Frontal cortex (tissue), 4 donors: ENCODE measurements around the gene NDUFA11. TPM values are rescaled to one million over a fixed set of nuclear protein-coding genes. Genes with fewer than 3 reads are reported as not detected.

Source experiments
- DNase-seq, 2 donors: peaks; one replicate each; pipeline ENCODE4 v3.0.0; 2012; ENCODE audit warnings: low spot score in 2 of 2
- FAIRE-seq: peaks from 2 replicates; lab custom pipeline; 2012; peaks lifted over from hg19 to GRCh38; lab: Jason Lieb, UNC
- total RNA-seq: library from RNA; depleted of rRNA; stranded (reverse); fragments of >200 nt; gene quantifications from one replicate; pipeline ENCODE4 v1.2.3, GENCODE V29; 2014
- donor health status: control.
- donor health status: control.
- donor health status: control.

Gene NDUFA11
- total RNA-seq, 1 donor from 2014 or later: 97.8 TPM

- no peak for FAIRE-seq
Measured at GRCh38 chr19:5933391-5934068, 29.9 kb upstream of the NDUFA11 start.

GRCh38 chr19:5932609-5933262, 29.1 kb upstream of the NDUFA11 start:
- DNase-seq (no peak), FAIRE-seq (no peak)

More at GRCh38 chr19:5933391-5934068, 29.9 kb upstream of the NDUFA11 start:
- DNase-seq: no peak

GRCh38 chr19:5932146-5932545, 28.6 kb upstream of the NDUFA11 start:
- no peak for DNase-seq
- no peak for FAIRE-seq

GRCh38 chr19:5931251-5931650, 27.7 kb upstream of the NDUFA11 start:
- DNase-seq (no peak), FAIRE-seq (no peak)

- DNase-seq (no peak), FAIRE-seq (no peak)
Measured at GRCh38 chr19:5929625-5930024, 26.0 kb upstream of the NDUFA11 start.

- no peak for DNase-seq
- no peak for FAIRE-seq
Measured at GRCh38 chr19:5929179-5929578, 25.6 kb upstream of the NDUFA11 start.

- DNase-seq (no peak), FAIRE-seq (no peak)
Measured at GRCh38 chr19:5927441-5927821, 23.8 kb upstream of the NDUFA11 start.

GRCh38 chr19:5926641-5927440, 23.3 kb upstream of the NDUFA11 start:
- peak in 1 of 2 donors; percentile 42 for DNase-seq
- FAIRE-seq: no peak

- DNase-seq: no peak
- no peak for FAIRE-seq
Measured at GRCh38 chr19:5925830-5926427, 22.3 kb upstream of the NDUFA11 start.

GRCh38 chr19:5923356-5923755, 19.8 kb upstream of the NDUFA11 start:
- FAIRE-seq: no peak

GRCh38 chr19:5922161-5922545, 18.6 kb upstream of the NDUFA11 start:
- FAIRE-seq: no peak
- DNase-seq: no peak

More at GRCh38 chr19:5923356-5923755, 19.8 kb upstream of the NDUFA11 start:
- DNase-seq: no peak

GRCh38 chr19:5921516-5922160, 18.0 kb upstream of the NDUFA11 start:
- no peak for DNase-seq
- no peak for FAIRE-seq

GRCh38 chr19:5918463-5919079, 15.0 kb upstream of the NDUFA11 start:
- DNase-seq (no peak), FAIRE-seq (no peak)

GRCh38 chr19:5917431-5918107, 14.0 kb upstream of the NDUFA11 start:
- DNase-seq (no peak), FAIRE-seq (no peak)

- FAIRE-seq: no peak
- no peak for DNase-seq
Measured at GRCh38 chr19:5916181-5916708, 12.7 kb upstream of the NDUFA11 start.

- DNase-seq (no peak), FAIRE-seq (no peak)
Measured at GRCh38 chr19:5915782-5916165, 12.2 kb upstream of the NDUFA11 start.

- FAIRE-seq (no peak), DNase-seq (no peak)
Measured at GRCh38 chr19:5914946-5915781, 11.6 kb upstream of the NDUFA11 start.

- no peak for FAIRE-seq
Measured at GRCh38 chr19:5914358-5914774, 10.8 kb upstream of the NDUFA11 start.

More at GRCh38 chr19:5914358-5914774, 10.8 kb upstream of the NDUFA11 start:
- DNase-seq: no peak
